Measurements from ENCODE around the gene MPV17L2.

The MPV17L2 gene

GRCh38 chr19:18174983-18175382 lies 18.0 kb upstream of the MPV17L2 start:
- Histone ChIP-seq H3K56ac (ENCODE audit: low read length) (peak overlapping the region; percentile 25), H3K79me1 (ENCODE audit: low read length) (no peaks in the 10 kb centered on the region), H3K4me1 (ENCODE audit: control insufficient read depth, low read depth, low read length) (peaks cover 2% of the 10 kb centered on the region), H4K5ac (ENCODE audit: low read length) (no peak overlapping the region), H2BK5ac (ENCODE audit: low read length) (no peak overlapping the region), H3K18ac (ENCODE audit: low read length) (no peak overlapping the region), H3K36me3 (ENCODE audit: control insufficient read depth, insufficient read depth, low read length) (no peaks in the 10 kb centered on the region), H3K4ac (ENCODE audit: low read depth, low read length) (no peak overlapping the region), H3K27ac (ENCODE audit: low read depth, low read length) (no peak overlapping the region), H4K8ac (ENCODE audit: low read depth, low read length) (no peak overlapping the region), H3K4me2 (ENCODE audit: low read length) (no peak overlapping the region), H2BK15ac (replicated peaks; ENCODE audit: low read depth) (no peak overlapping the region), H2BK120ac (ENCODE audit: low read depth, low read length) (no peak overlapping the region), H3K9ac (ENCODE audit: low read length) (no peak overlapping the region), H3K27me3 (ENCODE audit: insufficient read depth, low read length, poor library complexity) (no peaks in the 10 kb centered on the region), H2AK5ac (ENCODE audit: low read length) (no peak overlapping the region), H3K4me3 (ENCODE audit: low read length) (no peak overlapping the region), H3K79me2 (ENCODE audit: control insufficient read depth, insufficient read depth, low read length) (no peaks in the 10 kb centered on the region), H3K23ac (ENCODE audit: low read length) (no peak overlapping the region)
- no peak for DNase-seq
- WGBS (ENCODE audit: extremely low coverage, insufficient coverage, low lambda C conversion rate), result no CpG with 5 or more reads among the region's 11 CpGs

GRCh38 chr19:18176367-18177310 lies 16.4 kb upstream of the MPV17L2 start:
- Histone ChIP-seq H2AK5ac (ENCODE audit: low read length) (no peak overlapping the region), H2BK120ac (ENCODE audit: low read depth, low read length) (no peak overlapping the region), H3K18ac (ENCODE audit: low read length) (no peak overlapping the region), H3K27me3 (ENCODE audit: insufficient read depth, low read length, poor library complexity) (no peaks in the 10 kb centered on the region), H3K56ac (ENCODE audit: low read length) (no peak overlapping the region), H3K27ac (ENCODE audit: low read depth, low read length) (no peak overlapping the region), H4K8ac (ENCODE audit: low read depth, low read length) (no peak overlapping the region), H4K5ac (ENCODE audit: low read length) (no peak overlapping the region), H2BK5ac (ENCODE audit: low read length) (no peak overlapping the region), H3K4me1 (ENCODE audit: control insufficient read depth, low read depth, low read length) (peaks cover 2% of the 10 kb centered on the region), H3K79me2 (ENCODE audit: control insufficient read depth, insufficient read depth, low read length) (no peaks in the 10 kb centered on the region), H3K4ac (ENCODE audit: low read depth, low read length) (no peak overlapping the region), H3K36me3 (ENCODE audit: control insufficient read depth, insufficient read depth, low read length) (no peaks in the 10 kb centered on the region), H3K4me3 (ENCODE audit: low read length) (no peak overlapping the region), H3K79me1 (ENCODE audit: low read length) (no peaks in the 10 kb centered on the region), H3K23ac (ENCODE audit: low read length) (no peak overlapping the region), H3K9ac (ENCODE audit: low read length) (no peak overlapping the region), H2BK15ac (replicated peaks; ENCODE audit: low read depth) (no peak overlapping the region), H3K4me2 (ENCODE audit: low read length) (no peak overlapping the region)
- no peak for DNase-seq
- no CpG with 5 or more reads among the region's 19 CpGs for WGBS (ENCODE audit: extremely low coverage, insufficient coverage, low lambda C conversion rate)

- no CpG with 5 or more reads among the region's 5 CpGs for WGBS (ENCODE audit: extremely low coverage, insufficient coverage, low lambda C conversion rate)
- DNase-seq, result no peak
- H4K5ac ChIP-seq (ENCODE audit: low read length), result no peak overlapping the region
Observed at GRCh38 chr19:18179957-18180356, 13.1 kb upstream of the MPV17L2 start.

GRCh38 chr19:18183529-18183928 lies 9.5 kb upstream of the MPV17L2 start:
- H4K8ac ChIP-seq (ENCODE audit: low read depth, low read length), result no peak overlapping the region
- no peak overlapping the region for H3K4me3 ChIP-seq (ENCODE audit: low read length)
- no peaks in the 10 kb centered on the region for H3K27me3 ChIP-seq (ENCODE audit: insufficient read depth, low read length, poor library complexity)
- no peak overlapping the region for H3K27ac ChIP-seq (ENCODE audit: low read depth, low read length)
- no peak overlapping the region for H3K56ac ChIP-seq (ENCODE audit: low read length)
- H3K4ac ChIP-seq (ENCODE audit: low read depth, low read length), result no peak overlapping the region
- H3K9ac ChIP-seq (ENCODE audit: low read length), result no peak overlapping the region
- no peak overlapping the region for H2BK5ac ChIP-seq (ENCODE audit: low read length)
- H2BK120ac ChIP-seq (ENCODE audit: low read depth, low read length), result no peak overlapping the region
- no peaks in the 10 kb centered on the region for H3K36me3 ChIP-seq (ENCODE audit: control insufficient read depth, insufficient read depth, low read length)
- no peak overlapping the region for H3K23ac ChIP-seq (ENCODE audit: low read length)
- H3K79me1 ChIP-seq (ENCODE audit: low read length), result no peaks in the 10 kb centered on the region
- H2AK5ac ChIP-seq (ENCODE audit: low read length), result no peak overlapping the region
- no peak overlapping the region for H2BK15ac ChIP-seq (replicated peaks; ENCODE audit: low read depth)
- no peaks in the 10 kb centered on the region for H3K4me1 ChIP-seq (ENCODE audit: control insufficient read depth, low read depth, low read length)
- no peak overlapping the region for H3K4me2 ChIP-seq (ENCODE audit: low read length)
- H3K79me2 ChIP-seq (ENCODE audit: control insufficient read depth, insufficient read depth, low read length), result no peaks in the 10 kb centered on the region
- H3K18ac ChIP-seq (ENCODE audit: low read length), result no peak overlapping the region
- H4K5ac ChIP-seq (ENCODE audit: low read length), result no peak overlapping the region
- no peak for DNase-seq

More at GRCh38 chr19:18179957-18180356, 13.1 kb upstream of the MPV17L2 start:
- Histone ChIP-seq H2BK5ac (ENCODE audit: low read length) (no peak overlapping the region), H3K4me2 (ENCODE audit: low read length) (no peak overlapping the region), H3K23ac (ENCODE audit: low read length) (no peak overlapping the region), H4K8ac (ENCODE audit: low read depth, low read length) (no peak overlapping the region), H3K18ac (ENCODE audit: low read length) (no peak overlapping the region), H3K27ac (ENCODE audit: low read depth, low read length) (no peak overlapping the region), H3K36me3 (ENCODE audit: control insufficient read depth, insufficient read depth, low read length) (no peaks in the 10 kb centered on the region), H2BK15ac (replicated peaks; ENCODE audit: low read depth) (no peak overlapping the region), H3K56ac (ENCODE audit: low read length) (no peak overlapping the region), H2AK5ac (ENCODE audit: low read length) (no peak overlapping the region), H3K4me1 (ENCODE audit: control insufficient read depth, low read depth, low read length) (no peaks in the 10 kb centered on the region), H3K4me3 (ENCODE audit: low read length) (no peak overlapping the region), H3K4ac (ENCODE audit: low read depth, low read length) (no peak overlapping the region), H3K9ac (ENCODE audit: low read length) (no peak overlapping the region), H3K27me3 (ENCODE audit: insufficient read depth, low read length, poor library complexity) (no peaks in the 10 kb centered on the region), H2BK120ac (ENCODE audit: low read depth, low read length) (no peak overlapping the region), H3K79me1 (ENCODE audit: low read length) (no peaks in the 10 kb centered on the region), H3K79me2 (ENCODE audit: control insufficient read depth, insufficient read depth, low read length) (no peaks in the 10 kb centered on the region)

GRCh38 chr19:18185538-18185937 lies 7.5 kb upstream of the MPV17L2 start:
- Histone ChIP-seq H2AK5ac (ENCODE audit: low read length) (no peak overlapping the region), H3K56ac (ENCODE audit: low read length) (no peak overlapping the region), H3K4me2 (ENCODE audit: low read length) (no peak overlapping the region), H3K36me3 (ENCODE audit: control insufficient read depth, insufficient read depth, low read length) (no peaks in the 10 kb centered on the region), H3K79me2 (ENCODE audit: control insufficient read depth, insufficient read depth, low read length) (no peaks in the 10 kb centered on the region), H2BK15ac (replicated peaks; ENCODE audit: low read depth) (no peak overlapping the region), H3K27ac (ENCODE audit: low read depth, low read length) (no peak overlapping the region), H3K79me1 (ENCODE audit: low read length) (no peaks in the 10 kb centered on the region), H3K18ac (ENCODE audit: low read length) (no peak overlapping the region), H2BK5ac (ENCODE audit: low read length) (no peak overlapping the region), H4K8ac (ENCODE audit: low read depth, low read length) (no peak overlapping the region), H3K27me3 (ENCODE audit: insufficient read depth, low read length, poor library complexity) (no peaks in the 10 kb centered on the region), H3K9ac (ENCODE audit: low read length) (no peak overlapping the region), H3K23ac (ENCODE audit: low read length) (no peak overlapping the region), H3K4ac (ENCODE audit: low read depth, low read length) (no peak overlapping the region), H3K4me3 (ENCODE audit: low read length) (no peak overlapping the region), H2BK120ac (ENCODE audit: low read depth, low read length) (no peak overlapping the region), H4K5ac (ENCODE audit: low read length) (no peak overlapping the region), H3K4me1 (ENCODE audit: control insufficient read depth, low read depth, low read length) (no peaks in the 10 kb centered on the region)
- no CpG with 5 or more reads among the region's 6 CpGs for WGBS (ENCODE audit: extremely low coverage, insufficient coverage, low lambda C conversion rate)
- DNase-seq, result no peak

- Histone ChIP-seq H3K18ac (ENCODE audit: low read length) (no peak overlapping the region), H2AK5ac (ENCODE audit: low read length) (no peak overlapping the region), H3K56ac (ENCODE audit: low read length) (no peak overlapping the region), H4K8ac (ENCODE audit: low read depth, low read length) (no peak overlapping the region), H3K9ac (ENCODE audit: low read length) (no peak overlapping the region), H3K4me3 (ENCODE audit: low read length) (no peak overlapping the region), H2BK120ac (ENCODE audit: low read depth, low read length) (no peak overlapping the region), H3K36me3 (ENCODE audit: control insufficient read depth, insufficient read depth, low read length) (no peaks in the 10 kb centered on the region), H3K27ac (ENCODE audit: low read depth, low read length) (no peak overlapping the region), H3K79me1 (ENCODE audit: low read length) (peaks cover 7% of the 10 kb centered on the region), H3K27me3 (ENCODE audit: insufficient read depth, low read length, poor library complexity) (no peaks in the 10 kb centered on the region), H2BK5ac (ENCODE audit: low read length) (no peak overlapping the region), H3K4ac (ENCODE audit: low read depth, low read length) (no peak overlapping the region), H2BK15ac (replicated peaks; ENCODE audit: low read depth) (no peak overlapping the region), H3K4me1 (ENCODE audit: control insufficient read depth, low read depth, low read length) (peaks cover 5% of the 10 kb centered on the region), H4K5ac (ENCODE audit: low read length) (no peak overlapping the region), H3K23ac (ENCODE audit: low read length) (no peak overlapping the region), H3K4me2 (ENCODE audit: low read length) (no peak overlapping the region), H3K79me2 (ENCODE audit: control insufficient read depth, insufficient read depth, low read length) (peaks cover 2% of the 10 kb centered on the region)
- no CpG with 5 or more reads among the region's 4 CpGs for WGBS (ENCODE audit: extremely low coverage, insufficient coverage, low lambda C conversion rate)
- DNase-seq, result no peak
Observed at GRCh38 chr19:18190278-18190677, 2.7 kb upstream of the MPV17L2 start.

Data from mesendoderm (in vitro differentiated cells).